Nephron (organoid): ENCODE results near the gene GLI1.

Source experiments
- H3K27ac Mint-ChIP-seq, 3 experiments: 2 replicates each; pipeline ENCODE4 v1.8.0; 2020; ENCODE audit warnings: mixed read lengths in 3 of 3, mild to moderate bottlenecking in 2 of 3, moderate library complexity in 1 of 3
- H3K27me3 Mint-ChIP-seq: 2 replicates; pipeline ENCODE4 v1.8.0; 2021; ENCODE audit warnings: low read depth, mild to moderate bottlenecking, moderate library complexity, mixed read lengths
- H3K36me3 Mint-ChIP-seq: 2 replicates; pipeline ENCODE4 v1.8.0; 2020; ENCODE audit warnings: low read depth, mixed read lengths
- H3K4me1 Mint-ChIP-seq: 2 replicates; pipeline ENCODE4 v1.8.0; 2020; ENCODE audit warnings: mixed read lengths
- H3K4me3 Mint-ChIP-seq, 3 experiments: 2 replicates each; pipeline ENCODE4 v1.8.0; 2020; ENCODE audit warnings: mild to moderate bottlenecking in 3 of 3, mixed read lengths in 3 of 3, moderate library complexity in 2 of 3
- H3K9me3 Mint-ChIP-seq: 2 replicates; pipeline ENCODE4 v1.8.0; 2020; ENCODE audit warnings: mixed read lengths
- CTCF ChIP-seq, 3 experiments: fragments of 200-600 bp; sonication (generic); IDR thresholded peaks; one replicate each; pipeline ENCODE4 v1.5.0; 2021; ENCODE audit warnings: antibody characterized with exemption in 3 of 3; ENCODE audit not compliant: unreplicated experiment in 3 of 3

The GLI1 gene

GRCh38 chr12:57448669-57449068 is 10.9 kb upstream of the GLI1 start:
- no peaks in the 10 kb centered on the region for H3K9me3 Mint-ChIP-seq
- no peaks in the 10 kb centered on the region for H3K36me3 Mint-ChIP-seq
- no peak overlapping the region for H3K27ac Mint-ChIP-seq
- H3K27me3 Mint-ChIP-seq = no peaks in the 10 kb centered on the region
- H3K4me3 Mint-ChIP-seq = no peak overlapping the region
- no peak for TF ChIP-seq CTCF (IDR thresholded peaks at IDR 0.05; ENCODE audit: unreplicated experiment in 3 of 3)
- H3K4me1 Mint-ChIP-seq = peaks cover 18% of the 10 kb centered on the region

- H3K36me3 Mint-ChIP-seq = no peaks in the 10 kb centered on the region
- no peaks in the 10 kb centered on the region for H3K27me3 Mint-ChIP-seq
- H3K9me3 Mint-ChIP-seq = no peaks in the 10 kb centered on the region
- no peak overlapping the region for H3K27ac Mint-ChIP-seq
- H3K4me3 Mint-ChIP-seq = no peak overlapping the region
- peaks cover 18% of the 10 kb centered on the region for H3K4me1 Mint-ChIP-seq
- TF ChIP-seq CTCF (IDR thresholded peaks at IDR 0.05; ENCODE audit: unreplicated experiment in 3 of 3) = no peak
These were observed 10.2 kb upstream of the GLI1 start for GRCh38 chr12:57449375-57449774.

GRCh38 chr12:57450057-57450456 is 9.5 kb upstream of the GLI1 start:
- no peak overlapping the region for H3K4me3 Mint-ChIP-seq
- H3K27ac Mint-ChIP-seq = no peak overlapping the region
- H3K27me3 Mint-ChIP-seq = no peaks in the 10 kb centered on the region
- peaks cover 25% of the 10 kb centered on the region for H3K4me1 Mint-ChIP-seq
- no peak for TF ChIP-seq CTCF (IDR thresholded peaks at IDR 0.05; ENCODE audit: unreplicated experiment in 3 of 3)
- no peaks in the 10 kb centered on the region for H3K36me3 Mint-ChIP-seq
- H3K9me3 Mint-ChIP-seq = no peaks in the 10 kb centered on the region

GRCh38 chr12:57451233-57451778 is 8.3 kb upstream of the GLI1 start:
- no peak overlapping the region for H3K4me3 Mint-ChIP-seq
- peaks cover 4% of the 10 kb centered on the region for H3K27me3 Mint-ChIP-seq
- no peaks in the 10 kb centered on the region for H3K36me3 Mint-ChIP-seq
- peaks cover 37% of the 10 kb centered on the region for H3K4me1 Mint-ChIP-seq
- no peak overlapping the region for H3K27ac Mint-ChIP-seq
- TF ChIP-seq CTCF (IDR thresholded peaks at IDR 0.05; ENCODE audit: unreplicated experiment in 3 of 3) = no peak
- no peaks in the 10 kb centered on the region for H3K9me3 Mint-ChIP-seq

- peaks cover 43% of the 10 kb centered on the region for H3K4me1 Mint-ChIP-seq
- H3K4me3 Mint-ChIP-seq = no peak overlapping the region
- TF ChIP-seq CTCF (IDR thresholded peaks at IDR 0.05; ENCODE audit: unreplicated experiment in 3 of 3) = no peak
- no peaks in the 10 kb centered on the region for H3K36me3 Mint-ChIP-seq
- H3K27ac Mint-ChIP-seq = peak overlapping the region; percentile 38 to 69 (median 58)
- peaks cover 4% of the 10 kb centered on the region for H3K27me3 Mint-ChIP-seq
- no peaks in the 10 kb centered on the region for H3K9me3 Mint-ChIP-seq
These were observed 7.2 kb upstream of the GLI1 start for GRCh38 chr12:57452181-57452936.
